Measurements from ENCODE around the gene DEAF1. TPM values are rescaled to one million over a fixed set of nuclear protein-coding genes. Genes with fewer than 3 reads are reported as not detected.

Gene DEAF1
- total and polyA plus RNA-seq, 2 of the 13 experiments (the other 11 are each of a cell fraction or from before 2014, with no cell fraction given) = 22.3 to 29.6 TPM

DNA sequence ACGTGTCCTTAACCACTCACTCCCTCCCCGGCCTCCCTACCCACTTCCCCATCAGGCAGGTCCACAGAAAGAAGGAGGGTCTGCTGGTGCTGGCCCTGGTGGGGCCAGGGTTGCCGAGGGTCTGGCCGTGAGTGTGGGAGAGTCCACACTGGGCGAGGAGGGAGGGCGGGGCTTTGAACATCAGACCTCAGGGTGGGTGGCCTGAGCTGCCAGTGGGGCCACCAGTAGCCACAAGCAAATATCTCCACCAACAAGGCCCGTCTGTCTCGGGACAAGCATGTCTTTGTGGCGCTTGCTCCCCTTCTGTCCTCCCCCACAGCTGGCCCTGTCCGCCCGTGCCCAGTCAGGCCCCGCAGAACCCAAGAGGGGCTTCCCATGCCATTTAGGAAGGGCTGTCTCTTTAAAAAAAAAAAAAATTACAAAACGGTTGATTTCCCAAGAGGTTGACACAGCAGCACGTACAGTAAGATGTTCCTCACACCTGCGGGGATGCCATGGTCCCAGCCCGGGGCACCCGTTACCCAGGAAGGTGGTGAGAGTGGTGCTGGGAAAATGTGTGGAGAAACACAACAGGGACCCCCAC is 34.6 kb upstream of the DEAF1 start (continued):
- TF ChIP-seq PHF20 (CRISPR knock-in tag; IDR thresholded peaks at IDR 0.05) (no peak), FOXA1 (IDR thresholded peaks at IDR 0.05) (no peak), FOXA1 (CRISPR knock-in tag; IDR thresholded peaks at IDR 0.05) (peak; percentile 32), NR2F6 (IDR thresholded peaks at IDR 0.05) (peak; percentile 29), NR2F6 (CRISPR knock-in tag; IDR thresholded peaks at IDR 0.05) (no peak), NFKBIZ (CRISPR knock-in tag; IDR thresholded peaks at IDR 0.05) (no peak), TBX2 (CRISPR knock-in tag; IDR thresholded peaks at IDR 0.05; ENCODE audit: borderline replicate concordance) (peak; percentile 55; the same call in 1 of the 2 replicates), TAF15 (IDR thresholded peaks at IDR 0.05; ENCODE audit: low read depth, low read length, poor library complexity, severe bottlenecking) (peak; percentile 43), ZNF737 (CRISPR knock-in tag; IDR thresholded peaks at IDR 0.05; ENCODE audit: borderline replicate concordance) (no peak), SOX5 (CRISPR knock-in tag; IDR thresholded peaks at IDR 0.05; ENCODE audit: borderline replicate concordance) (no peak), ZNF329 (CRISPR knock-in tag; IDR thresholded peaks at IDR 0.05; ENCODE audit: low read depth) (no peak), TGIF2 (CRISPR knock-in tag; IDR thresholded peaks at IDR 0.05) (no peak), MLXIP (CRISPR knock-in tag; IDR thresholded peaks at IDR 0.05; ENCODE audit: borderline replicate concordance) (0 out of 2 replicates have a peak, but pooled peaks have one; percentile 10), PAF1 (CRISPR knock-in tag; IDR thresholded peaks at IDR 0.05) (no peak), ZFY (CRISPR knock-in tag; IDR thresholded peaks at IDR 0.05) (peak; percentile 37; the same call in 1 of the 2 replicates), CREM (IDR thresholded peaks at IDR 0.05) (peak; percentile 38; the same call in 1 of the 2 replicates), CREM (CRISPR knock-in tag; IDR thresholded peaks at IDR 0.05) (no peak), SUZ12 (IDR thresholded peaks at IDR 0.05; ENCODE audit: low read depth, low read length) (no peak), ATRX (CRISPR knock-in tag; IDR thresholded peaks at IDR 0.05; ENCODE audit: borderline replicate concordance) (no peak), U2AF2 (IDR thresholded peaks at IDR 0.05; ENCODE audit: low read depth, low read length) (no peak), PCBP1 (IDR thresholded peaks at IDR 0.05; ENCODE audit: borderline replicate concordance, low read depth, low read length) (0 out of 2 replicates have a peak, but pooled peaks have one; percentile 32), CBFB (CRISPR knock-in tag; IDR thresholded peaks at IDR 0.05) (no peak), KDM2A (CRISPR knock-in tag; IDR thresholded peaks at IDR 0.05; ENCODE audit: borderline replicate concordance, low read depth) (peak; percentile 87; the same call in 1 of the 2 replicates)
- TF ChIP-seq, protein P1, sequence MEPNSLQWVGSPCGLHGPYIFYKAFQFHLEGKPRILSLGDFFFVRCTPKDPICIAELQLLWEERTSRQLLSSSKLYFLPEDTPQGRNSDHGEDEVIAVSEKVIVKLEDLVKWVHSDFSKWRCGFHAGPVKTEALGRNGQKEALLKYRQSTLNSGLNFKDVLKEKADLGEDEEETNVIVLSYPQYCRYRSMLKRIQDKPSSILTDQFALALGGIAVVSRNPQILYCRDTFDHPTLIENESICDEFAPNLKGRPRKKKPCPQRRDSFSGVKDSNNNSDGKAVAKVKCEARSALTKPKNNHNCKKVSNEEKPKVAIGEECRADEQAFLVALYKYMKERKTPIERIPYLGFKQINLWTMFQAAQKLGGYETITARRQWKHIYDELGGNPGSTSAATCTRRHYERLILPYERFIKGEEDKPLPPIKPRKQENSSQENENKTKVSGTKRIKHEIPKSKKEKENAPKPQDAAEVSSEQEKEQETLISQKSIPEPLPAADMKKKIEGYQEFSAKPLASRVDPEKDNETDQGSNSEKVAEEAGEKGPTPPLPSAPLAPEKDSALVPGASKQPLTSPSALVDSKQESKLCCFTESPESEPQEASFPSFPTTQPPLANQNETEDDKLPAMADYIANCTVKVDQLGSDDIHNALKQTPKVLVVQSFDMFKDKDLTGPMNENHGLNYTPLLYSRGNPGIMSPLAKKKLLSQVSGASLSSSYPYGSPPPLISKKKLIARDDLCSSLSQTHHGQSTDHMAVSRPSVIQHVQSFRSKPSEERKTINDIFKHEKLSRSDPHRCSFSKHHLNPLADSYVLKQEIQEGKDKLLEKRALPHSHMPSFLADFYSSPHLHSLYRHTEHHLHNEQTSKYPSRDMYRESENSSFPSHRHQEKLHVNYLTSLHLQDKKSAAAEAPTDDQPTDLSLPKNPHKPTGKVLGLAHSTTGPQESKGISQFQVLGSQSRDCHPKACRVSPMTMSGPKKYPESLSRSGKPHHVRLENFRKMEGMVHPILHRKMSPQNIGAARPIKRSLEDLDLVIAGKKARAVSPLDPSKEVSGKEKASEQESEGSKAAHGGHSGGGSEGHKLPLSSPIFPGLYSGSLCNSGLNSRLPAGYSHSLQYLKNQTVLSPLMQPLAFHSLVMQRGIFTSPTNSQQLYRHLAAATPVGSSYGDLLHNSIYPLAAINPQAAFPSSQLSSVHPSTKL (CRISPR knock-in tag; IDR thresholded peaks at IDR 0.05) = no peak; the same call in 1 of the 2 replicates
- TF ChIP-seq, protein P2, sequence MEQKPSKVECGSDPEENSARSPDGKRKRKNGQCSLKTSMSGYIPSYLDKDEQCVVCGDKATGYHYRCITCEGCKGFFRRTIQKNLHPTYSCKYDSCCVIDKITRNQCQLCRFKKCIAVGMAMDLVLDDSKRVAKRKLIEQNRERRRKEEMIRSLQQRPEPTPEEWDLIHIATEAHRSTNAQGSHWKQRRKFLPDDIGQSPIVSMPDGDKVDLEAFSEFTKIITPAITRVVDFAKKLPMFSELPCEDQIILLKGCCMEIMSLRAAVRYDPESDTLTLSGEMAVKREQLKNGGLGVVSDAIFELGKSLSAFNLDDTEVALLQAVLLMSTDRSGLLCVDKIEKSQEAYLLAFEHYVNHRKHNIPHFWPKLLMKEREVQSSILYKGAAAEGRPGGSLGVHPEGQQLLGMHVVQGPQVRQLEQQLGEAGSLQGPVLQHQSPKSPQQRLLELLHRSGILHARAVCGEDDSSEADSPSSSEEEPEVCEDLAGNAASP (CRISPR knock-in tag; IDR thresholded peaks at IDR 0.05; ENCODE audit: borderline replicate concordance) = no peak
